Retina (tissue), 1 donor: ENCODE measurements around the gene MOGAT3.
"Not testable (repeated sequence)": the region's sequence is repeated elsewhere in the genome, so short reads cannot be mapped to it uniquely, and the experiment has no call there.

Source experiments
- DNase-seq: peaks from one replicate; pipeline ENCODE4 v3.0.0-alpha.2; 2016

Gene MOGAT3

GRCh38 chr7:101232141-101232850 lies 31.5 kb upstream of the MOGAT3 start:
- peak; percentile 31 for DNase-seq

GRCh38 chr7:101231644-101232043 lies 30.8 kb upstream of the MOGAT3 start:
- no peak for DNase-seq

GRCh38 chr7:101226721-101227120 lies 25.9 kb upstream of the MOGAT3 start:
- DNase-seq, result no peak

DNA sequence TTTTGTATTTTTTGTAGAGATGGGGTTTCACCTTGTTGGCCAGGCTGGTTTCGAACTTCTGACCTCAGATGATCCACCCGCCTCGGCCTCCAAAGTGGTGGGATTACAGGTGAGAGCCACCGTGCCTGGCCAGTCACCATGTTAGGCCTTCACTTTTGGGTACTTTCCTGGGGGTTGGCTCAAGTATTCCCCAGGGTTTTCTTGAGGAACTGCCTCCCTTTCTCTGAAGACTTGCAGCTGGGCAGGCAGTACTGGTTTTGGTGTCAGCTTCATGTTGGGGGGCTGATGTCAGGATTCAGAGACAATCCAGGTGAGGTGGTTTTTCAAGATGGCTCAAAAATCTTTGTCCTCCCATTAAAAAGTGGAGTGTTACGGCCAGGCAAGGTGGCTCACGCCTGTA lies 24.8 kb upstream of the MOGAT3 start:
- no peak for DNase-seq

- no peak for DNase-seq
Measured at GRCh38 chr7:101223528-101223927, 22.7 kb upstream of the MOGAT3 start.

DNA sequence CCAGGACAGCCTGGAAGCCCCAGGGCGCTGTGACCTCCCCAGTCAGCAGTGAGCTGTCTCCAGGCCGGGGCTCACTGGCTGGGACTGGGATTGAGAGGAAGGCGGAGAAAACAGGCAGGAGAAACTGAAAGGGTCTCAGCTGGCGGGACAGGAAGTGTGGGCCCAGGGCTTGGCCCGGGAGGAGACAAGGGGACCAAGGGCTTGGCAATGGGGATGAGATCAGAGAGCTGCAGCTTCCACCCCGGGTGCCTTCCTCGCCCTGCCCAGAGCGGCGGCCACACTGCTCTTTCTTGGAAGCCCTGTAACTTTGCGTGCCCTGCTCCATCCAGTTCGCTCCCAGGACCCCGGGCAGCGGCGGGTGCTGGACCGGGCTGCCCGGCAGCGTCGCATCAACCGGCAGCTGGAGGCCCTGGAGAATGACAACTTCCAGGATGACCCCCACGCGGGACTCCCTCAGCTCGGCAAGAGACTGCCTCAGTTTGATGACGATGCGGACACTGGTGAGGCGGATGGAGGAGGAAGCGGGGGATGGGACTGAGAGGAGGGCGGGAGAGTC lies 21.5 kb upstream of the MOGAT3 start:
- DNase-seq, result no peak

GRCh38 chr7:101220295-101220694 lies 19.5 kb upstream of the MOGAT3 start:
- no peak for DNase-seq

- DNase-seq, result no peak
Measured at GRCh38 chr7:101218236-101219125, 17.6 kb upstream of the MOGAT3 start.

- peak; percentile 92 for DNase-seq
Measured at GRCh38 chr7:101217388-101218235, 16.8 kb upstream of the MOGAT3 start, which contains the start of the genes PLOD3 and ZNHIT1. Gene PLOD3, minus strand, starts transcription at chr7:101217581. Its CDS starts 307 bp downstream, at chr7:101217274. Gene ZNHIT1, plus strand, starts transcription at chr7:101218165. Its CDS starts 31 bp downstream, at chr7:101218196.

DNA sequence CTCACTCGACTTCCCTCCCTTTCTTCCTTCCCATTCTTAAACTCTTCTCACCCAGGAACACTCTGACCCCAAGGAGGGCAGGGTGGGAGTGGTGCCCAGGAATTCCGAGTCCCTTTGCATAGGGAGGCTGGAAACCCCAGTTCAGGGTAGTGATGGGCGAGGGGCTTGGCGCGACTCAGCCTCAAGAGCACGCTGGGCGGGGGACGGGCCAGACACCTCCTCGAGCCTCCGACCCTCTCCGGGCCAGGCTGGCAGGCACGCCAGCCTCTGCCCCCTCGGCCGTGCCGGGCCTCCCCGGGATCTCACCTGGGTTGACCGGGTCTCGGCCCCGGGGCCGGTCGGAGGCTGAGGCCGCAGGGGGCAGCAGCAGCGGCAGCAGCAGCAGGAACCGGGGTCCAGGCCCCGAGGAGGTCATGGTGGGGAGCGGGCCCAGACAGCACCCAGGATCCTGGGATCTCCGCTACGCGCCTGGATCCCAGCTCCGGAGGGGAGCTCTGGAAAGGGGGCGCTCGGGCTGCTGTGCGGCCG lies 16.1 kb upstream of the MOGAT3 start:
- peak; percentile 71 for DNase-seq

DNA sequence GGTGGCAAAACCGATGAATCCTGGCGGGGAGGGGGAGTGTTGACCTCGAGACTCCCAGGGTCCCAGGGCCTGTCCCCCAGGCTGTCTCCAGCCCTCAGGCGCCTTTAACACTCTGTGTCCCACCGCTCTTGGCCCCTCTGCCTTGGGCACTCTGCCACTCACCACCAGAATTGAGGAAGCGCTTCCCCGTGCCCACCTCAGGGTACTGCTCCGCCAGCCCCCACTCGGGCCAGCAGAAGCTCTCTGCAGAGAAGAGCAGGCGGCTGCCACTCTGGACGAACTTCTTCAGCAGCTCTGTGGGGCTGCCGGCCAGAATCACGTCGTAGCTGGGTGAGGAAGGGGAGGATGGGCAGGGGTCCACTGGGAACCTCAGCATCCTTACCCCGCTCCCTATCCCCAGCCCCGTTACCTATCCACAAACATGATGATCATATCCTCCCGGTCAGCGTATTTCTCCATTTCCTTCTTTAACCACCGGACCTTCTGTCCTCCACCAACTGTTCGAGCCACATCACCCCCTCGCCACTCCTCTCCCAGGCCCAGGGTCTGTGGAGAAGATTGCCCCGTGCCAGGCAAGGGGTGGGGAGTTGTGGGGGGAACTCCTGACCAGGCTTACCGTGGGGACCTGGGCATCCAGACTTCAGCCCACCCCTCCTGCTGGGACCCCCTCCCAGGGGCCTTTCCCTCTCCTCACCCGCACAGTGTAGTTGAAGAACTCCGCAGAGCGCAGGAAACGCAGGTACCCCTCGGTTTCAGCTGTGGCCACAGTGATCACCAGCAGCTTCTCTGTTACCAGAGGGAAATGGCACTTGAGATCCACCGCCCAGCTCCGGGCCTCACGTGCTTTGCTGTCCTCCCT lies 15.4 kb upstream of the MOGAT3 start:
- peak; percentile 30 for DNase-seq

DNA sequence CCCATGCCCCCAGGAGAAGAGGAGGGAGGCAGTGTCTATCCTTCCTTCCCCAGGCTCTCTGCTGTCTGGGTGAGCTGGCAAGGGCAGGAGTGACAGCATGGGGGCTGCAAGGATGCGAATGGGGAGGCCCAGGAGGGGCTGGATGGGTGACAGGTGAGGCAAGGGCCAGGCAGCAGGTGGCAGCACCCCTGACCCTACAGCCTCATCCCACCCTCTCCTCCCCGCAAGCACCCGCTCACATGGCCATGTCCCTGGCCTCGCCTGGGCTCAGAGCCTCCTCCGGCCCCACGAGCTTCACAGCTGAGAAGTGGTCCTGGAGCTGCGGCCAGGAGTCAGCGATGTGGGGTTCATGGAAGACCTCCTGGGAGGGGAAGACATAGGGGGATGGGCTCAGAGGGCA lies 11.2 kb upstream of the MOGAT3 start:
- DNase-seq, result no peak

DNA sequence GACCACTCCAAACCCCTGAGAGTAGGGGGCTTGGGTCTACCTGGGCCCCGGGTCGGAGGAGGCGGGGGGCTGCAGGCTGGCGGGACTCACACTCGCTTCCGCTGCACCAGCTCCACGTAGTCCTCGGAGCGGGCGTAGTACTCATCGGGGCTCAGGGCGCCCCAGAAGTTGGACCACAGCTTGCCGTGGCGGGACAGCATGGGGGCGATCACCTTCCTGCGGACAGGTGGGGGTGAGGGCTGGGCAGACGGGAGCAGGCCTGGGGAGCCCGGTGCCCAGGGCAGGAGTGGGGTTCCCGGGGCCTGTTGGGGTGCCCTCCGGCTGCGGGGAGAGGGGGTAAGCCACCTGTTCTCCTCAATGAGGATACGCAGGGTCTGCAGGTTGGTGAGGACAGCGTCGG lies 10.7 kb upstream of the MOGAT3 start:
- no peak for DNase-seq

GRCh38 chr7:101210143-101210542 lies 9.3 kb upstream of the MOGAT3 start:
- DNase-seq, result no peak

- no peak for DNase-seq
Measured at GRCh38 chr7:101208794-101209193, 8.0 kb upstream of the MOGAT3 start.

DNA sequence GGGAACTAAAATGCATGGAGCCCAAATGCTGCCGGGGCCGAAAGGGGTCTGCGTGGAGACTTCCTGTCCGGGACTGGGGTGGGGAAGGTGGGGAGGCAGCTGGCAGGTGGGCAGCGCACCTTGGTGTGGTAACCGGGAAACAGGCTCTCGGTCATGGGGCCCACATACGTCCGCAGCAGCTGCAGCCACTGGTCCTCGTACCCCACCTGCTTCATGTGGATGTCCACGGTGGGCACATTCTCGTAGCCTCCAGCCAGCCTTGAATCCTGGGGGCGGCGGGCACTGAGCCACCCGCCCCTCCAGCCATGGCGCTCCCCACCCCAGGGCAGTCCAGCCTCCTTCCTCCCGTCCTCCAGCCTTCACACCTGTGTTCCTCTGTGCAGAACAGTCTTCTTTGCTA lies 6.6 kb upstream of the MOGAT3 start:
- no peak for DNase-seq

DNA sequence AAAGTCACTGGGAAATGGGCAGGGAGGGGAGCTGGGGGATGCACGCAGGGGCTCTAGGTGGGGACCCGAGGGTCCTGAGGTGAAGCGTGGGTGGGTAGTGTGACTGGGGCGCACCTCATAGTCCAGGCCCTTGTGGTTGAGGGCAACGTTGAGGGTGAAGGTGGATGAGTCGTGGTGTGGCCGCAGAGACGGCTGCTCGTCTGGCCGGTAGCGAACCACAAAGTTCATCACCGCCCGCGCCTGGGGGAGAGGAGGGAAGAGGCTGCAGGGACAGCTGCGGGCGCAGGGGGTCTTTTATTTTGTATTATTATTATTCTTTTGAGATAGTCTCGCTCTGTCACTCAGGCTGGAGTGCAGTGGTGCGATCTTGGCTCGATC lies 5.8 kb upstream of the MOGAT3 start:
- DNase-seq, result no peak

DNA sequence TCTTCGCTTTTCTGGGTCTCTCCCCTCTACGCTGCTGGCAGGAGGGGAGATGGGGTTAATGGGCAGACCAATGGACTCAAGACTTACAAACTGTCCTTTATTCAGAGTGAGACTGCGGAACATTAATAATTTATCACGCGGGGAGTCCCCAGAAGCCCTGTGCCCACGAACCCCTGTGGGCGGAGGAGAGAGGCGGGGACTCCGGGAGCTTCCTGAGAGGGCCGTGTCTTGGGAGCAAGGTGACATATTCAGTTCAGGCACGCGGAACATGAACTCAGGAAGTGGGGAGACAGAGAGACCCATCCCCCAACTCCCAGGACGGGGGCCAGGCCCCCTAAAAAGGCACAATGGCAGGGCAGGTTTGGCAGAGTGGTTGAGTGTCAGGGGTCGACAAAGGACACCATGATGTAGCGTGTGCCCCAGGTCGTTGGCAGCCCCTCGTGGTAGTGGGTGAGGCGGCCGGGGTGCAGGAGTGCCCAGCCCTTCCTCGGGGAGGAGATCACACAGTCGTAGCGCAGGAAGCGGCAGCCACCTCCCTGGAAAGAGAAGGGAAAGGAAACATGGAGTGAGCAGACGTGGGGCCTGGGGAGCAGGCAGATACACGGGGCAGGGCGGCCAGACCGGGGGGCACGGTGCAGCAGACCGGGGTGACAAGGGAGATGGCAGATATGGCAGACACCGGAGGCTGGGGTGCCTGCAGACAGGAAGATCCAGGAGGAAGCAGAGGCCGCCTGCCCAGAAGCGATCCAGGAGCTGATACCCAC lies 5.2 kb upstream of the MOGAT3 start:
- DNase-seq, result no peak

DNA sequence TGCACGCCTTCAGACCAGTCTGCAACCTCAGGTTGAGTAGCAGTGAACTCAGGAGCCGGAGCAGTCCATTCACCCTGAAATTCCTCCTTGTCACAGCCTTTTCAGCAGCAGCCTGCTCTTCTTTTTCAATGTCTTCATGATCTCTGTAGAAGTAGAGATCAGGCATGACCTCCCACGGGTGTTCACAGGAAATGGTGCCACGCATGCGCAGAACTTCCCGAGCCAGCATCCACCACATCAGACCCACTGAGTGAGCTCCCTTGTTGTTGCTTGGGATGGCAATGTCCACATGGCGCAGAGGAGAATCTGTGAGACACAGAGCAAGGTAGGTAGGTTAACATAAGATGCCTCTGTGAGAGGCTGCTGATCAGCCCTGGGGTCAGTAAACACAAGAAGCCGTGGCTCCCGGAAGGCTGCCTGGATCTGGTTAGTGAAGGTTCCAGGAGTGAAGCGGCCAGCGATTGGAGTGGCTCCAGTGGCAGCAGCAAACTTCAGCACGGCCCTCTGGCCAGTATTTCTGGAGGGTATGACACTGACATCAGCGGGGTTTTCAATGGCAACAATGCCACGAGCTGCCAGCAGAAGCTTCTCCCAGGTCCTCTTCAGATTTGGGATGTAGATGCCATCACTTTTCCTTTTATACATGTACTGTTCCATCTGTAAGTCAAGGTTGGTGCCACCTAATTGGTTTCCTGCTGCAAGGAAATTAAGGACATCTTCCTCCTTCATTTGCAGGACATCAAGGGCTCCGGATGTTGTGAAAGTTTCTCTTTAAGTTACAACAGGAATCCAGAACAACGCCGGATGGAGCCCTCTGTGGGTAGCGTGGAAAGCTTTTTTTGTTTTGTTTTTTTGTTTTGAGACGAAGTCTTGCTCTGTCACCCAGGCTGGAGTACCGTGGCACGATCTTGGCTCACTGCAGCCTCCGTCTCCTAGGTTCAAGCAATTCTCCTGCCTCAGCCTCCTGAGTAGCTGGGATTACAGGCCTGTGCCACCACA lies 3.2 kb upstream of the MOGAT3 start:
- DNase-seq, result not testable (repeated sequence)

DNA sequence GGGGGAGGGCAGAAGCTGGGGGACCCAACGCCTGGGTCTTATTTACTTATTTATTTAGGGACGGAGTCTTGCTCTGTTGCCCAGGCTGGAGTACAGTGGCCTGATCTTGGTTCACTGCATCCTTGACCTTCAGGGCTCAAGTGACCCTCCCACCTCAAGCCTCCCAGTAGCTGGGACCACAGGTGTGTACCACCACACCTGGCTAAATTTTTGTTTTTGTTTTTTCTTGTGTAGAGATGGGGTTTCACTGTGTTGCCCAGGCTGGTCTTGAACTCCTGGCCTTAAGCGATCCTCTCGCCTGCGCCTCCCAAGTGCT lies 1.7 kb upstream of the MOGAT3 start:
- DNase-seq, result no peak
